Measurements from ENCODE around the gene PTGS2.
A peak's percentile ranks its signal among the peaks of the same experiment; 100 is the strongest.
"Not testable (repeated sequence)": the region's sequence is repeated elsewhere in the genome, so short reads cannot be mapped to it uniquely, and the experiment has no call there.

The PTGS2 gene

DNA sequence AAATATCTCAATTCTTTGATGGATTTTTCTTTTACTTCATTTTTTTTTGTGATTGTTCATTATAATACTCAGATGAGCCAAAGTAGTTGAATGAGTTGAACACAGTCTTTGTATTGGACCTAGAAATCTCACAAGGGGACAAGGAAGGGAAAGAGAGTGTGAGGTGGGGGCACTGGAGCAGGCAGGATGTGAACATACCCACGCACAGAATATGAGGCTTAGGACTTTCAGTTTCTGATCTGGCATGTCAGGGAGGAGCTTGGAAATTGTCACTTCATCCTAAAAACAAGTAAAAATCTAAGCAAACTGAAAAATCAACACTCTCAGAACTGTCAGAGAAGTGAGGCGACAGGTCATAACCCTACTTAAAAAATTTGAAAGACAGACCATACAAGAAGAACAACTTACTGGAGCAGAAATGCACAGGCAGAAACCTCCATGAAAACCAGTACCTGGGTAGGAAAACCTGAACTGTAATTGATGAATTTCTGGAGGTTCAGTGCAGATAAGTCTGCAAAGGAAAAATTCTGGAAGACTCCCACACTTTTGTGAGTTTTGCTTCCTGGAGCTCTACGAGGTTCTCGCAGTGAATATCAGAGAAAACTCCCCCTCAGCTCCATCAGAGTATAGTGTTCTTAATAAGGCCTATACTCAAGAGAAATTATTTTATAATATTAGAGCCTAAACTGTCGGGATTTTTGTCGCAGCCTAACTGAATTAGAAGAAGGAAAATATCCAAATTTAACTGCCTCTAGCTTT, 3.6 kb upstream of the PTGS2 start:
- H3K4me3 ChIP-seq (ENCODE audit: low read length): no peak overlapping the region
- H3K36me3 ChIP-seq (ENCODE audit: control insufficient read depth, insufficient read depth, low read length, severe bottlenecking): no peaks in the 10 kb centered on the region
- H3K9ac ChIP-seq (ENCODE audit: low read length): no peak overlapping the region
- H3K4me1 ChIP-seq (ENCODE audit: control insufficient read depth, insufficient read depth, low read length): peaks cover 9% of the 10 kb centered on the region
- no peaks in the 10 kb centered on the region for H3K27me3 ChIP-seq (replicated peaks; ENCODE audit: control insufficient read depth, insufficient read depth, low read length)
- DNase-seq (ENCODE audit: low read depth): no peak
- peaks cover 12% of the 10 kb centered on the region for H3K9me3 ChIP-seq (ENCODE audit: control insufficient read depth, low read length)

DNA sequence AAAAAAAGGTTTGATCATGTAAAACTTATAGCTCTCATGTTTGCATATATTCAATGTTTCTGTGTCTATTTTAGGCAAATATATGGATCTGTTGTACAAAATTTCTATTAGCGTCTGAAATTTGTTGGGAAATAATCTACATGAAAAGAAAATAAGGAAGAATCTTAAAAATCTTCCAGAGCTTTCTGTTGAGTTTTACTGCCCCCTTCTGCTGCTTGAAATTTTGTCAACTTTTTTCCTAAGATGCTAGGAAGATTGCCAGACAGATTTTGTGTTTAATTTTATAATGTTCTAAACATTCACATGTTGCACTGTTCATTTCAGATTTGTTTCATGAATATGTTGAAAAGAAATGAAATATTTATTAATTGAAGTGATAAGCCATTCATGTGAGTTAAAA, 2.5 kb upstream of the PTGS2 start:
- Histone ChIP-seq H3K4me1 (ENCODE audit: control insufficient read depth, insufficient read depth, low read length) (peaks cover 9% of the 10 kb centered on the region), H3K27me3 (replicated peaks; ENCODE audit: control insufficient read depth, insufficient read depth, low read length) (no peaks in the 10 kb centered on the region), H3K36me3 (ENCODE audit: control insufficient read depth, insufficient read depth, low read length, severe bottlenecking) (no peaks in the 10 kb centered on the region), H3K9ac (ENCODE audit: low read length) (peak overlapping the region; percentile 45), H3K9me3 (ENCODE audit: control insufficient read depth, low read length) (peaks cover 12% of the 10 kb centered on the region), H3K4me3 (ENCODE audit: low read length) (no peak overlapping the region)
- DNase-seq (ENCODE audit: low read depth): peak; percentile 78

DNA sequence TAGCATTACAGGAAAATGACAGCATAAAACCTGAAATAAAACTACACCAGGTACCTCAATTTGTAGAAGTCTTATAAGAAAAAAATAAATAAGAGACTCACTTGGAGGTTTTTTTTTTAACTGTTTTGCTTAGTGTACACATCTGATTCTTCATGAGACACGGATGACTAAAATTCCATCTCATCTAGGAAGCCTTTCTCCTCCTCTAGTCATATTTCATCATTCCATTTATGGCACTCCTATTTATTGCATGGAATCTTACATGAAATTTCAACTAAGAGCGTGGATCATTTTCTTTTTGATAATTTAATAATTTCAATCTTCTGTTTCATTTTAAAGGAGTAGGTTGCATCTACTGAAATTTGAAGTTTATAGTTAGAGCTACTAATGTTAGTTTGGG, 1.6 kb upstream of the PTGS2 start:
- peaks cover 9% of the 10 kb centered on the region for H3K4me1 ChIP-seq (ENCODE audit: control insufficient read depth, insufficient read depth, low read length)
- H3K27me3 ChIP-seq (replicated peaks; ENCODE audit: control insufficient read depth, insufficient read depth, low read length): no peaks in the 10 kb centered on the region
- no peak overlapping the region for H3K4me3 ChIP-seq (ENCODE audit: low read length)
- peak; percentile 75 for DNase-seq (ENCODE audit: low read depth)
- H3K9ac ChIP-seq (ENCODE audit: low read length): peak overlapping the region; percentile 45
- H3K36me3 ChIP-seq (ENCODE audit: control insufficient read depth, insufficient read depth, low read length, severe bottlenecking): no peaks in the 10 kb centered on the region
- peaks cover 3% of the 10 kb centered on the region for H3K9me3 ChIP-seq (ENCODE audit: control insufficient read depth, low read length)

DNA sequence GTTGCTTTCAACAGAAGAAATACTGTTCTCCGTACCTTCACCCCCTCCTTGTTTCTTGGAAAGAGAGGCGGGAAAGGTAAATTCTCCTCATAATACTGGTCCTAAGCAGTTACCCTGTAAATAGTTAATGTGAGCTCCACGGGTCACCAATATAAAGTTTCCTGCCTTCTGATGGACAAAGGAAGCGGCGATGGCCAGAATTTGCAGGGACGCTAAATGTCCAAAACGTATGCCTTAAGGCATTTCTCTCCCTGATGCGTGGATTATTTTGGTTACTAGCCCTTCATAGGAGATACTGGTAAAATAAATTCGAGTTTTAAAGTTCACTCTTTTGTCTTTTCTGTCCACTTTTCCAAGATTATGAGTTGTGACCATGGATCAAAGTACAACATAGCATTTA, 898 bp upstream of the PTGS2 start:
- H3K27me3 ChIP-seq (replicated peaks; ENCODE audit: control insufficient read depth, insufficient read depth, low read length): no peaks in the 10 kb centered on the region
- H3K4me3 ChIP-seq (ENCODE audit: low read length): peak overlapping the region; percentile 95
- no peaks in the 10 kb centered on the region for H3K9me3 ChIP-seq (ENCODE audit: control insufficient read depth, low read length)
- peak; percentile 58 for DNase-seq (ENCODE audit: low read depth)
- H3K9ac ChIP-seq (ENCODE audit: low read length): peak overlapping the region; percentile 88
- peaks cover 9% of the 10 kb centered on the region for H3K4me1 ChIP-seq (ENCODE audit: control insufficient read depth, insufficient read depth, low read length)
- no peaks in the 10 kb centered on the region for H3K36me3 ChIP-seq (ENCODE audit: control insufficient read depth, insufficient read depth, low read length, severe bottlenecking)

DNA sequence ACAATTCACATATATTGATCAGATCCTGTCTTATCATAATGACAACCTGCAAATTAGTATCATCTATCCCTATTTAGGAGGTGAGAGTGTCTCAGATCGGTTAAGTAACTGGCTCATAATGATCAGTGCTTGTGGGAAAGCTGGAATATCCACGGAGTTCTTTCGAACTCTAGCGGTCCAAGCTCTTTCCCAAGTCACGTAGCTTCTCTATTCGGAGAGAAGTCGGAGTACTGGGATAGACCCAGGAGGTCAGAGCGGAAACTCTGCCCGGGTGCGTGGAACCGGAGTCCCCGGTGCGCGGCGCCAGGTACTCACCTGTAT, 339 bp downstream of the PTGS2 start:
- Histone ChIP-seq H3K9ac (ENCODE audit: low read length) (peak overlapping the region; percentile 88), H3K9me3 (ENCODE audit: control insufficient read depth, low read length) (no peaks in the 10 kb centered on the region), H3K4me3 (ENCODE audit: low read length) (peak overlapping the region; percentile 95), H3K36me3 (ENCODE audit: control insufficient read depth, insufficient read depth, low read length, severe bottlenecking) (peaks cover 4% of the 10 kb centered on the region), H3K4me1 (ENCODE audit: control insufficient read depth, insufficient read depth, low read length) (peaks cover 9% of the 10 kb centered on the region), H3K27me3 (replicated peaks; ENCODE audit: control insufficient read depth, insufficient read depth, low read length) (no peaks in the 10 kb centered on the region)
- DNase-seq (ENCODE audit: low read depth): no peak

DNA sequence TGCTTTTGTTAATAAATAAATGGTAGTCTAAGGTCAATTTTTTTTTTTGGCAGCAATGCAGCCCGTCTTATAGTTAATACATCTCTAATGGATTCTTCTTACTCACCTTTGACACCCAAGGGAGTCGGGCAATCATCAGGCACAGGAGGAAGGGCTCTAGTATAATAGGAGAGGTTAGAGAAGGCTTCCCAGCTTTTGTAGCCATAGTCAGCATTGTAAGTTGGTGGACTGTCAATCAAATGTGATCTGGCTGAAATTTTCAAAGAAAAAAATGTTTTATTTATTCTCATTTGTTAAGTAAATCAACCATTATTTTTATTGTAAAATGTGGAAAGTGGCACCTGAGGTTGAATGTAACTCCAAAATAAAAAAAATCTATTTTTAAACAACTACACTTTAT, 2.1 kb downstream of the PTGS2 start:
- DNase-seq (ENCODE audit: low read depth): no peak
- peaks cover 9% of the 10 kb centered on the region for H3K4me1 ChIP-seq (ENCODE audit: control insufficient read depth, insufficient read depth, low read length)
- no peaks in the 10 kb centered on the region for H3K27me3 ChIP-seq (replicated peaks; ENCODE audit: control insufficient read depth, insufficient read depth, low read length)
- H3K9me3 ChIP-seq (ENCODE audit: control insufficient read depth, low read length): no peaks in the 10 kb centered on the region
- H3K36me3 ChIP-seq (ENCODE audit: control insufficient read depth, insufficient read depth, low read length, severe bottlenecking): peaks cover 4% of the 10 kb centered on the region
- H3K4me3 ChIP-seq (ENCODE audit: low read length): no peak overlapping the region
- no peak overlapping the region for H3K9ac ChIP-seq (ENCODE audit: low read length)

- DNase-seq (ENCODE audit: low read depth): no peak
- Histone ChIP-seq H3K27me3 (replicated peaks; ENCODE audit: control insufficient read depth, insufficient read depth, low read length) (no peaks in the 10 kb centered on the region), H3K9me3 (ENCODE audit: control insufficient read depth, low read length) (no peaks in the 10 kb centered on the region), H3K4me1 (ENCODE audit: control insufficient read depth, insufficient read depth, low read length) (no peaks in the 10 kb centered on the region), H3K36me3 (ENCODE audit: control insufficient read depth, insufficient read depth, low read length, severe bottlenecking) (peaks cover 4% of the 10 kb centered on the region), H3K4me3 (ENCODE audit: low read length) (no peak overlapping the region), H3K9ac (ENCODE audit: low read length) (no peak overlapping the region)
Observed at GRCh38 chr1:186672596-186672995, 7.6 kb downstream of the PTGS2 start.

DNA sequence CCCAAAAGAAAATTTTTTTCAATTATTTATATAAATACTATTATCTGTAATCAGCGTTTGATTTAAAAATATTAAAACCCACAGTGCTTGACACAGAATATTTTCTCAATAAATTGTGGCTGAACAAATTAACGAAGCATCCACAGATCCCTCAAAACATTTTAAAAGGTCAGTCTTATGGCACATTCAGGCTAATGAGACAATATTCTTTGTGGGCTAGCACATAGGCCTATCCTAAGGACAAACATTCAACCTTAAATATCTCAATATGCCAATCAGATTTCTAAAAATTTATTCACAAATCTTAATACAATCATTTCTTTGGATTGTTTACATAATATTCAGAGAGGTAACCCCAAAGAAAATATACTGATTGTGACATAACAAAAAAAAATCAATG, 8.1 kb downstream of the PTGS2 start:
- no peaks in the 10 kb centered on the region for H3K27me3 ChIP-seq (replicated peaks; ENCODE audit: control insufficient read depth, insufficient read depth, low read length)
- DNase-seq (ENCODE audit: low read depth): no peak
- no peak overlapping the region for H3K4me3 ChIP-seq (ENCODE audit: low read length)
- no peak overlapping the region for H3K9ac ChIP-seq (ENCODE audit: low read length)
- no peaks in the 10 kb centered on the region for H3K4me1 ChIP-seq (ENCODE audit: control insufficient read depth, insufficient read depth, low read length)
- H3K36me3 ChIP-seq (ENCODE audit: control insufficient read depth, insufficient read depth, low read length, severe bottlenecking): peaks cover 4% of the 10 kb centered on the region
- no peaks in the 10 kb centered on the region for H3K9me3 ChIP-seq (ENCODE audit: control insufficient read depth, low read length)

GRCh38 chr1:186671136-186671825, 8.9 kb downstream of the PTGS2 start:
- H3K9me3 ChIP-seq (ENCODE audit: control insufficient read depth, low read length): no peaks in the 10 kb centered on the region
- no peaks in the 10 kb centered on the region for H3K27me3 ChIP-seq (replicated peaks; ENCODE audit: control insufficient read depth, insufficient read depth, low read length)
- no peaks in the 10 kb centered on the region for H3K4me1 ChIP-seq (ENCODE audit: control insufficient read depth, insufficient read depth, low read length)
- no peak for DNase-seq (ENCODE audit: low read depth)
- H3K4me3 ChIP-seq (ENCODE audit: low read length): no peak overlapping the region
- peaks cover 4% of the 10 kb centered on the region for H3K36me3 ChIP-seq (ENCODE audit: control insufficient read depth, insufficient read depth, low read length, severe bottlenecking)
- H3K9ac ChIP-seq (ENCODE audit: low read length): no peak overlapping the region

GRCh38 chr1:186670297-186671135, 9.7 kb downstream of the PTGS2 start:
- DNase-seq (ENCODE audit: low read depth): no peak
- Histone ChIP-seq H3K9ac (ENCODE audit: low read length) (no peak overlapping the region), H3K36me3 (ENCODE audit: control insufficient read depth, insufficient read depth, low read length, severe bottlenecking) (no peaks in the 10 kb centered on the region), H3K4me1 (ENCODE audit: control insufficient read depth, insufficient read depth, low read length) (no peaks in the 10 kb centered on the region), H3K9me3 (ENCODE audit: control insufficient read depth, low read length) (no peaks in the 10 kb centered on the region), H3K27me3 (replicated peaks; ENCODE audit: control insufficient read depth, insufficient read depth, low read length) (no peaks in the 10 kb centered on the region), H3K4me3 (ENCODE audit: low read length) (no peak overlapping the region)

GRCh38 chr1:186669784-186670183, 10.4 kb downstream of the PTGS2 start:
- H3K4me3 ChIP-seq (ENCODE audit: low read length); H3K4me1 ChIP-seq (ENCODE audit: control insufficient read depth, insufficient read depth, low read length); H3K27me3 ChIP-seq (replicated peaks; ENCODE audit: control insufficient read depth, insufficient read depth, low read length); H3K36me3 ChIP-seq (ENCODE audit: control insufficient read depth, insufficient read depth, low read length, severe bottlenecking); H3K9me3 ChIP-seq (ENCODE audit: control insufficient read depth, low read length); DNase-seq (ENCODE audit: low read depth); H3K9ac ChIP-seq (ENCODE audit: low read length): not testable (repeated sequence)

All from adipocyte (in vitro differentiated cells).